GM18520 (cell line): ENCODE results near the gene CRABP1.

Experiments
- ATAC-seq: cut with Tn5 transposase; IDR thresholded peaks from one replicate; pipeline ENCODE4 v1.9.1; 2021; ENCODE audit not compliant: unreplicated experiment

CRABP1 gene

GRCh38 chr15:78397382-78397781 is 57.2 kb downstream of the CRABP1 start:
- no peak for ATAC-seq
